H9 (cell line): ENCODE data around the gene CLK3. TPM values are rescaled to one million over a fixed set of nuclear protein-coding genes. Genes with fewer than 3 reads are reported as not detected.

Experiments
- DNase-seq: peaks from one replicate; pipeline ENCODE4 v3.0.0-alpha.2; 2017
- H2AFZ ChIP-seq: one replicate; pipeline ENCODE4 v1.6.1; 2013; ENCODE audit warnings: mild to moderate bottlenecking, low read length, control low read depth, moderate library complexity
- H2AK5ac ChIP-seq: 2 replicates; pipeline ENCODE4 v1.6.1; 2013; ENCODE audit warnings: low read length, control low read depth, mixed read lengths; ENCODE audit not compliant: insufficient read length
- H2BK120ac ChIP-seq: one replicate; pipeline ENCODE4 v1.6.1; 2013; ENCODE audit warnings: low read depth, mild to moderate bottlenecking, low read length, control low read depth, inconsistent platforms; ENCODE audit not compliant: poor library complexity, severe bottlenecking
- H2BK12ac ChIP-seq: 2 replicates; pipeline ENCODE4 v1.6.1; 2013; ENCODE audit warnings: low read length, control low read depth, mixed read lengths, low read depth; ENCODE audit not compliant: insufficient read length
- H2BK15ac ChIP-seq: 2 replicates; pipeline ENCODE4 v1.6.1; 2013; ENCODE audit warnings: low read depth, low read length, control low read depth
- H2BK20ac ChIP-seq: one replicate; pipeline ENCODE4 v1.6.1; 2013; ENCODE audit warnings: low read depth, mild to moderate bottlenecking, low read length, control low read depth, inconsistent platforms; ENCODE audit not compliant: poor library complexity, severe bottlenecking
- H2BK5ac ChIP-seq: 2 replicates; pipeline ENCODE4 v1.6.1; 2013; ENCODE audit warnings: low read length, control low read depth, mixed read lengths; ENCODE audit not compliant: insufficient read length
- H3K14ac ChIP-seq: 2 replicates; pipeline ENCODE4 v1.6.1; 2013; ENCODE audit warnings: low read length, control low read depth; ENCODE audit not compliant: insufficient read depth
- H3K18ac ChIP-seq: 2 replicates; pipeline ENCODE4 v1.6.1; 2013; ENCODE audit warnings: low read depth, mild to moderate bottlenecking, mixed read lengths, low read length, control low read depth; ENCODE audit not compliant: insufficient read length
- H3K23ac ChIP-seq: 2 replicates; pipeline ENCODE4 v1.6.1; 2013; ENCODE audit warnings: low read length, control low read depth, mixed read lengths, low read depth; ENCODE audit not compliant: insufficient read length
- H3K23me2 ChIP-seq: 2 replicates; pipeline ENCODE4 v1.6.1; 2013; ENCODE audit warnings: low read depth, mild to moderate bottlenecking, mixed read lengths, low read length, control low read depth; ENCODE audit not compliant: insufficient read length, poor library complexity, severe bottlenecking
- H3K27ac ChIP-seq: 2 replicates; pipeline ENCODE4 v1.5.1; 2013; ENCODE audit warnings: low read length, control low read depth, mixed read lengths, low read depth; ENCODE audit not compliant: insufficient read length
- H3K27me3 ChIP-seq: 2 replicates; pipeline ENCODE4 v1.6.1; 2013; ENCODE audit warnings: low read length, control low read depth, inconsistent platforms; ENCODE audit not compliant: insufficient read depth
- H3K4ac ChIP-seq: 2 replicates; pipeline ENCODE4 v1.6.1; 2013; ENCODE audit warnings: low read depth, mild to moderate bottlenecking, control low read depth, inconsistent platforms, low read length, moderate library complexity
- H3K4me1 ChIP-seq: 2 replicates; pipeline ENCODE4 v1.6.1; 2013; ENCODE audit warnings: low read length, control low read depth, inconsistent platforms; ENCODE audit not compliant: insufficient read depth
- H3K4me2 ChIP-seq: 2 replicates; pipeline ENCODE4 v1.6.1; 2013; ENCODE audit warnings: low read length, control low read depth, mixed read lengths; ENCODE audit not compliant: insufficient read length, insufficient read depth
- H3K56ac ChIP-seq: 2 replicates; pipeline ENCODE4 v1.6.1; 2013; ENCODE audit warnings: low read depth, mild to moderate bottlenecking, mixed read lengths, low read length, control low read depth; ENCODE audit not compliant: insufficient read length
- H3K79me1 ChIP-seq: 2 replicates; pipeline ENCODE4 v1.6.1; 2013; ENCODE audit warnings: low read depth, mild to moderate bottlenecking, moderate library complexity, low read length, control low read depth, inconsistent platforms; ENCODE audit not compliant: insufficient read depth, poor library complexity, severe bottlenecking
- H3K79me2 ChIP-seq: 2 replicates; pipeline ENCODE4 v1.6.1; 2013; ENCODE audit warnings: low read length, control low read depth, inconsistent platforms; ENCODE audit not compliant: insufficient read depth
- H3K9ac ChIP-seq: 2 replicates; pipeline ENCODE4 v1.6.1; 2013; ENCODE audit warnings: low read length, control low read depth, mixed read lengths; ENCODE audit not compliant: insufficient read length; ENCODE audit errors: extremely low read depth
- H3K9me3 ChIP-seq: one replicate; pipeline ENCODE4 v1.6.1; 2013; ENCODE audit warnings: low read depth, low read length, inconsistent platforms; ENCODE audit not compliant: control insufficient read depth
- H3T11ph ChIP-seq: one replicate; pipeline ENCODE4 v1.6.1; 2013; ENCODE audit warnings: mild to moderate bottlenecking, low read length, control low read depth, inconsistent platforms
- H4K20me1 ChIP-seq: one replicate; pipeline ENCODE4 v1.6.1; 2013; ENCODE audit not compliant: control insufficient read depth, insufficient read length, insufficient read depth
- H4K5ac ChIP-seq: 2 replicates; pipeline ENCODE4 v1.6.1; 2013; ENCODE audit warnings: low read depth, mild to moderate bottlenecking, mixed read lengths, low read length, control low read depth; ENCODE audit not compliant: insufficient read length
- H4K8ac ChIP-seq: replicated peaks from 2 replicates; pipeline ENCODE4 v1.6.1; 2013; ENCODE audit warnings: low read length, control low read depth, mixed read lengths, low read depth; ENCODE audit not compliant: insufficient read length
- H4K91ac ChIP-seq: 2 replicates; pipeline ENCODE4 v1.6.1; 2013; ENCODE audit warnings: low read depth, mild to moderate bottlenecking, moderate library complexity, mixed read lengths, low read length, control low read depth; ENCODE audit not compliant: insufficient read length
- H3K27ac Mint-ChIP-seq, 3 experiments: 2 replicates in 2 of 3; 3 replicates in 1 of 3; pipeline ENCODE4 v1.8.0; 2020 to 2021; ENCODE audit warnings: mixed read lengths in 3 of 3, mild to moderate bottlenecking in 1 of 3, moderate library complexity in 1 of 3
- H3K27me3 Mint-ChIP-seq: 2 replicates; pipeline ENCODE4 v1.8.0; 2021; ENCODE audit warnings: low read depth, mild to moderate bottlenecking, moderate library complexity, mixed read lengths
- H3K36me3 Mint-ChIP-seq, 3 experiments: 2 replicates in 2 of 3; 3 replicates in 1 of 3; pipeline ENCODE4 v1.8.0; 2020 to 2021; ENCODE audit warnings: low read depth in 3 of 3, mixed read lengths in 3 of 3; ENCODE audit not compliant: insufficient read depth in 1 of 3
- H3K4me1 Mint-ChIP-seq, 2 experiments: 2 replicates each; pipeline ENCODE4 v1.8.0; 2020; ENCODE audit warnings: mixed read lengths in 2 of 2
- H3K4me3 Mint-ChIP-seq, 2 experiments: 2 replicates in 1 of 2; 3 replicates in 1 of 2; pipeline ENCODE4 v1.8.0; 2020 to 2021; ENCODE audit warnings: mild to moderate bottlenecking in 2 of 2, mixed read lengths in 2 of 2, moderate library complexity in 1 of 2
- H3K9me3 Mint-ChIP-seq, 2 experiments: 2 replicates in 1 of 2; 3 replicates in 1 of 2; pipeline ENCODE4 v1.8.0; 2020; ENCODE audit warnings: mild to moderate bottlenecking in 2 of 2, mixed read lengths in 2 of 2, moderate library complexity in 1 of 2
- CTCF ChIP-seq: fragments of 200-600 bp; sonication (generic); conservative IDR thresholded peaks from 3 replicates; pipeline ENCODE4 v1.8.0; 2021; ENCODE audit warnings: antibody characterized with exemption, mild to moderate bottlenecking
- WGBS: extraction: QIAGEN DNeasy Blood & Tissue Kit; methylation state at CpG from one replicate; pipeline ENCODE4 v1.1.7; 2013; ENCODE audit warnings: missing lambda C conversion rate, low lambda C conversion rate, mixed read lengths; ENCODE audit not compliant: insufficient read length; ENCODE audit errors: extremely low coverage; 5-methylcytosine and 5-hydroxymethylcytosine counted together
- total RNA-seq: library from RNA; stranded (reverse); gene quantifications from 2 replicates; pipeline ENCODE4 v1.2.1, GENCODE V29; 2021

Gene CLK3
- total RNA-seq, 1 experiment from 2014 or later, result 40.8 TPM

GRCh38 chr15:74667975-74668374, 52.3 kb downstream of the CLK3 start:
- TF ChIP-seq CTCF, result no peak
- no peak overlapping the region for H2BK15ac ChIP-seq
- H3K56ac ChIP-seq, result no peak overlapping the region
- H2BK5ac ChIP-seq, result no peak overlapping the region
- H3K23me2 ChIP-seq, result no peaks in the 10 kb centered on the region
- H3K4me3 Mint-ChIP-seq, result no peak overlapping the region
- H2BK12ac ChIP-seq, result no peak overlapping the region
- H3K79me1 ChIP-seq, result no peaks in the 10 kb centered on the region
- no peaks in the 10 kb centered on the region for H3K27me3 ChIP-seq
- no peak for DNase-seq
- H3K4me1 ChIP-seq, result no peaks in the 10 kb centered on the region
- no peak overlapping the region for H3K27ac Mint-ChIP-seq
- peaks cover 4% of the 10 kb centered on the region in 2 experiments; a peak in 2 of 4 replicates for H3K4me1 Mint-ChIP-seq
- H2BK20ac ChIP-seq, result no peak overlapping the region
- no peaks in the 10 kb centered on the region for H3K9me3 ChIP-seq
- no peak overlapping the region for H3K4ac ChIP-seq
- H4K91ac ChIP-seq, result no peak overlapping the region
- H3K14ac ChIP-seq, result no peak overlapping the region
- H3K18ac ChIP-seq, result no peak overlapping the region
- no peak overlapping the region for H2AK5ac ChIP-seq
- no peaks in the 10 kb centered on the region for H3K27me3 Mint-ChIP-seq
- no peaks in the 10 kb centered on the region for H3K9me3 Mint-ChIP-seq
- H3K23ac ChIP-seq, result no peak overlapping the region
- H3T11ph ChIP-seq, result no peak overlapping the region
- no peak overlapping the region for H4K5ac ChIP-seq
- H2AFZ ChIP-seq, result no peak overlapping the region
- no peak overlapping the region for H3K4me2 ChIP-seq
- H3K79me2 ChIP-seq, result no peaks in the 10 kb centered on the region
- peaks cover 10 to 25% (median 20%) of the 10 kb centered on the region in 3 experiments; a peak in 6 of 7 replicates for H3K36me3 Mint-ChIP-seq
- no peaks in the 10 kb centered on the region for H4K20me1 ChIP-seq
- no peak overlapping the region for H3K9ac ChIP-seq
- H3K27ac ChIP-seq, result no peak overlapping the region
- no peak overlapping the region for H2BK120ac ChIP-seq
- no peak overlapping the region for H4K8ac ChIP-seq
- WGBS, result no CpG with 5 or more reads among the region's 1 CpG
